H1 (cell line): ENCODE results near the gene NCK1. TPM values are rescaled to one million over a fixed set of nuclear protein-coding genes. Genes with fewer than 3 reads are reported as not detected.

Source experiments
- TAF1 ChIP-seq: IDR thresholded peaks from 2 replicates; pipeline ENCODE4 v1.6.1; 2011; ENCODE audit warnings: mild to moderate bottlenecking, low read depth, low read length
- polyA plus RNA-seq, 7 experiments: library from polyadenylated mRNA; depleted of rRNA in 3 of 7; stranded (reverse) in 5 of 7; unstranded in 2 of 7; fragments of >200 nt in 5 of 7; fragments of 200-250 nt in 2 of 7; gene quantifications; 1 replicate in 5 of 7; 2 replicates in 1 of 7; 4 replicates in 1 of 7; pipeline versions ENCODE4 v1.2.1 to v1.2.3, GENCODE V29; 2011 to 2013; ENCODE audit warnings: missing spikeins in 2 of 7, mixed read lengths in 2 of 7
- total RNA-seq: library from RNA; stranded (reverse); fragmentation: NEBNext Ultra II Directional; extraction: Animal tissue kit (Norgen Biotek cat#: 25700); gene quantifications from 2 replicates; pipeline ENCODE4 v1.2.1, GENCODE V29; 2021

NCK1 gene
- total and polyA plus RNA-seq, 2 of the 8 experiments (the other 6 are each of a cell fraction or from before 2014, with no cell fraction given), result 10.0 to 28.5 TPM

DNA sequence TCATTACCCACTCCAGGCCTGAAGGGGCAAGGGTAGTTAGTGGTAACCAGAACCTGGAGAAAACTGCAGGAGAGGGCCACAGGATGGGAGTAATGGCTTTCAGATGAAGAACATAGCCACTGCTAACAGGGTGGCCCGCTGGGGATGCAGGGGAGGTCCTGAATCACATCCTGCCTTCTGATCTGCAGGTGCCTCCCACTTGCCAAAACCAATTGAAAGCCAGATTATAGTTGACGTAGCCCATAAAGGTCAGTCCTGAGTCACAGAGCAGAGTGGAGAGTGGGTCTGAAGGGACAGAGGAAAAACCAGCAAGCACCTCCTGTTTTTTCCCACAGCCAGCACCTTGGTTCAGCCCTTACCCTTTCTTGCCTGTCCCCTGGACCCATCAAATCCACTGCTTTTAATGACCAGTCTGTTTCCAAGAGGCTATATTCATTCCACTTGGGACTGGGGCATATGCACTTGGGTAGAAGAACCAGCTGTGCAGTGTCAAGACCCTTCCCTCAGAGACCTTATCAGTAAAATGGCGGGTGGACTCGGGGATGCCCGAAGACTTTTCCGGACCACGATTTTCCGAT lies 43.7 kb upstream of the NCK1 start (continued):
- TF ChIP-seq TAF1, result peak; percentile 19; the same call in 1 of the 2 replicates
